Limb (tissue), 2 donors: ENCODE data around the gene AMDHD1.
"Not testable (repeated sequence)": the region's sequence is repeated elsewhere in the genome, so short reads cannot be mapped to it uniquely, and the experiment has no call there.

Experiments
- DNase-seq, 2 donors: peaks; one replicate each; pipeline ENCODE4 v3.0.0-alpha.2; 2016; ENCODE audit errors: extremely low spot score in 2 of 2

AMDHD1 gene

DNA sequence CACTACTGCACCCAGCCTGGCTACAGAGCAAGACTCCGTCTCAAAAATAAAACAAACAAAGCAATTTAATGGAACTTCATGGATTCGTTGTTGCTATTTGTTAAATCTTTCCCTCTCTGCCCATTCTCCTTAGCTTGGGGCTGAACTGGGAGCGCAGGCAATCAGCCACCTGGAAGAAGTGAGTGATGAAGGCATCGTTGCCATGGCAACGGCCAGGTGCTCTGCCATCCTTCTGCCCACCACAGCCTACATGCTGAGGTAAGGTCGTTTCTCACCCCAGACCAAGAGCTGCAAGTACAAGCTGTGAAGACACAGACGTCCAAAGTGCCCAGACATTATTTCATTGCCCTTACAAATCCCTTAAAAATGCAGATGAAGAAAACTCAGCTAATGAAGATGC lies 19.1 kb downstream of the AMDHD1 start:
- DNase-seq: no peak

DNA sequence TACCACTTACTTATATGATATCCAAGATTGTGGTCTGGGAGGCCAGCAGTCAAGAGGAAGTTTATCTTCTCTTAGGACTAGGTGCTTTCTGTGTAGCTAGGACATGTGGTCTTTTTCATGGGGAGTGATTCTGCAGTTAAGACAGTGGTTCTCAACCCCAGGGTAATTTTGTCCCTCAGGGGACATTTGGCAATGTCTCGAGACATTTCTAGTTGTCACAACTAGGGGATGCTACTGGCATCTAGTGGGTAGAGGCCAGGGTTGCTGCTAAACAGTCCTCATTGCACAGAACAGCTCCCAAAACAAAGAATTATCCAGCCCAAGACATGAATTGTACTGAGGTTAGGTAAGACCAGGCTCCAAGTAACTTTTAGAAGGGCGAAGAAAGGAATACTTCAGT lies 20.0 kb downstream of the AMDHD1 start:
- no peak for DNase-seq

DNA sequence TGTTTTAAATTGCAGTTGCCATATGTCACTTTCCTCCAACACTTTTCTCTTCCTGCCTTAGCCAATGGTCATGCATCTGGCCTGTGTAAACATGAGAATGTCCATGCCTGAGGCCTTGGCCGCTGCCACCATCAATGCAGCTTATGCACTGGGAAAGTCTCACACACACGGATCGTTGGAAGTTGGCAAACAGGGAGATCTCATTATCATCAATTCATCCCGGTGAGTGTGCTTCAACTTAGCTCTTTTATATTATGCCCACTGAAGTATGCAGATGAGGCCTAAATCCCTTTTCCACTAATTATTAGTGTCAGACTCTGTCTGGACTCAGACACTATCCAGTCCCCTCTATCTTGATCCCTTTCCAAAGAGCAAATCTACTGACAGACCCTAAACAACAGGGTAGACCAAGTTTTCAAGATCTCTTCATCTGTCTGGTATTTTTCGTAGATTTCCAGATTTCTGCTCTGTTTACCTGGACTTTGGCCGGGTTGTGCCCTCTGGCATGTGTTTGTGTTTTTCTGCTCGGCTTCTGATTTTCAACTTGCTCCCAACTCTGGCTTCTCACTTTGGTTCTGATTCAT lies 23.2 kb downstream of the AMDHD1 start:
- DNase-seq: no peak

DNA sequence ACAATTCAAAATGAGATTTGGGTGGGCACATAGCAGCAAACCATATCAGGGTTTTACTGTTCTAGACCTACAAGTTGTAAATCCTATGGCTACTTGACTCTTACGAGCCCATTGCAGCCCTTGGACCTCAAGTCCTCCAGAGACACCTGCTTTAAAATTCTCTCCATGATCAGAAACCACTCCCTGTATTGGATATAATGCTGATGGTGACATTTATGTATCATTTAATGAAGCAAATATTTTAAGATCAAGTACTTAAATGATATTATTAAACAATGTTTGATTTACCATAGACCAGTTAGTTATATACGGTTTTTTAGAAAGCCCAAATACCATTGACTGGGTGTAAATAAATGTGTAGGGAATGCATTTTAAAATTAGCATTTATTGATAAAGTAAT lies 24.2 kb downstream of the AMDHD1 start:
- DNase-seq: no peak

DNA sequence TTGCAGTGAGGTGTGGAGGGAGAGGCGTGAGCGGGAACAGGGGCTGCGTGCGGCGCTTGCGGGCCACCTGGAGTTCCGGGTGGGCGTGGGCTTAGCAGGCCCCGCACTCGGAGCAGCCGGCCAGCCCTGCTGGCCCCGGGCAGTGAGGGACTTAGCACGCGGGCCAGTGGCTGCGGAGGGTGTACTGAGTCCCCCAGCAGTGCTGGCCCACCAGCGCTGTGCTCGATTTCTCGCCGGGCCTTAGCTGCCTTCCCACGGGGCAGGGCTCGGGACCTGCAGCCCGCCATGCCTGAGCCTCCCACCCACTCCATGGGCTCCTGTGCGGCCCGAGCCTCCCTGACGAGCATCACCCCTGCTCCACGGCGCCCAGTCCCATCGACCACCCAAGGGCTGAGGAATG lies 26.0 kb downstream of the AMDHD1 start:
- DNase-seq: not testable (repeated sequence)

DNA sequence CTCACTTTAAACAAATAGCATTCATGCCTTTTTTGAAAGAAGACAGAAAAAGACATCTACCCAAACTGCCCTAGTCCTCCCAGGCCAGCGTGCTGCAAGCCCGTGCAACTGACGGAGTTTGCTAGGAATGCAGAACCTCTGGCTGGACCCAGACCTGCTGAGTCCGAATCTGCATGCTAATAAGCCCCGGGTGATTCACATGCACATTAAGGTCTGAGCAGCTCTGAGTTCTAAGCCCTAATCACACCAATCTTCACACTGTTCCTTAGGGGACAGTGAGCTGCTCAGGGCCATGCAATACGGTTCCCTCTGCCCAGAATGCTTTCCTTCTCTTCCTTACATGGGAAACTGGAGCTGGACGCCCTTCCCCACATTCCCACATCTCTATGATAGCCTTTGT lies 27.8 kb downstream of the AMDHD1 start:
- no peak for DNase-seq

DNA sequence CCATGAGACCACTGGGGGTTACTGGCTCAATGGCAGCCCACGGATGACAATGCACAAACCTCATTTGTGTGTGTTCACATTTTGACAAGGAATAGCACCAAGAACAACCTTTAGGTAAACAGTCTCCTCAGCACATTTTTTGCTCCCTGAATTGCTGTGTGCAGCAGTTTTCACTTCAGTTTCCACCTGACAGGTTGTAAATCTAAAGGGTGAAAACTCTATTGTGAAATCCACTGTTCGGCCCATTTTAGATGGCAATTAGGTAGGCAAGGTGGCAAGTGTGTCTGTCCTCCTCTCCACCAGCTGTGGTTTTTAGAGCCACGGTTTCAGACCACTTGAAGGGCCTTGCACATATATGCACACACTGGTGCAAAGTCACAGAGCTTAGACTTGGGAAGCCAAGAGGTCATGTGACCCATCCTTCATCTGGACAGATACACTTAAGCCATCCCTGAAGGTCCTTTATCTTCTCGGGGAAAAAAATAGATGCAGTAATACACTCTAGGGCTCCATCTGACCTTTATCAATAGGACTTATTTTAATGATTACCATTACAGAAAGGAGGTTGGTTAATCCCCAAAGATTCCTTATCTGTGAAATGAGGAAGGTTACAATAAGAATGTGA lies 29.8 kb downstream of the AMDHD1 start:
- DNase-seq: no peak

DNA sequence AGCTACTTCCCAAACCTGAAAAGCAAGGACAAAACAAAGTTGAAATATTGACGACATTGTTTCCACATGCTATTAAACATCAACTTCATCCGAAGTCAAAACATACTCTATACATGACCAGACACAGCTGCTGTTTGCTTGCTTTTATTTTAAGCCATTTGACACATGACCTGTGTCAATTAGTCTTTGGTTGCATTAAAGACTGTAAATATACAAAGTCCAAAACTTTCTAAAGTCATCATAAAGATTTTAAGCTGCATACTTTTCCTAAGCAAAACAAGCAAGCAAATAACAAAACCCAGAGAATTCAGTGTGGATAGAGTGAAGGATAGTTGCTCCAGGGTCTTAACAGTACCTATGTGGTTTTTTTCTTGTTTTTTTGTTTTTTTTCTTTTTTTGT lies 31.2 kb downstream of the AMDHD1 start:
- no peak for DNase-seq

DNA sequence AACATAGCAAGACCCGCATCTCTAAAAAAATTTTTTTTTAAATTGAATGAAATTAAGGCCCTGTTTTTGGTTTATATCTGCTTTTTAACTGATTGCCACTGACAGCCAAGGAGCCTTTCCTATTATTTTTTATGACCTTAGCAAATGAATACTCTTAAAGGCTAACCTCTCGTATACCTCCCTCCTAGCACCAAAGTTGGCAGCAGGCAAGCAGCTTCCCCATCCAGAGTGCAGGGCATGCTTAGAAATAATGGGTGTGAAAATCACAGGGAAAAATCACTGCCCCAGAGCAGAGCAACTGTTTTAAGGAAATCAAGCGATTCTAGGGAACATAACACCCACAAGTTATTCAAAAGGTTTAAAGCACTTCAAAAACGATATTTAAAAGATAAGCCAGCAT lies 32.4 kb downstream of the AMDHD1 start:
- DNase-seq: no peak

DNA sequence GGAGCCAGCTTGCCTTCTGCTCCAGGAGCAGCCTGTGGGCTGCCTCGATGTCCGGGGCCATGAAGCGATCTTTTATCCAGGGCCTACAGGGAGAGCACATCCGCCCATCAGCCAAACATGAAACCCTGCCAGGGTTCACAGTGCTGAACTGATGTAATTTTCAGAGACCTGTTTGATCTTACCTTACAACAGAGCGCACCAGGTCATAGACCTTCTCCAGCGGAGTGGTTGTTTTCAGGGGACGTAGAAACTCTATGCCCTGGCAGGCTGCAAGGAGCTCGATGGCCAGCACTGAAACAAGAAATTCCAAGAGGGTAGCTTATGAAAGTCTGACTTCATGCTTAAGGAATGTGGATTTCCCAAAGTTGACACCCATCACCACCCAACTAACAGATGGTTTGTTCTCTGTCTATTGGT lies 33.3 kb downstream of the AMDHD1 start:
- DNase-seq: no peak

DNA sequence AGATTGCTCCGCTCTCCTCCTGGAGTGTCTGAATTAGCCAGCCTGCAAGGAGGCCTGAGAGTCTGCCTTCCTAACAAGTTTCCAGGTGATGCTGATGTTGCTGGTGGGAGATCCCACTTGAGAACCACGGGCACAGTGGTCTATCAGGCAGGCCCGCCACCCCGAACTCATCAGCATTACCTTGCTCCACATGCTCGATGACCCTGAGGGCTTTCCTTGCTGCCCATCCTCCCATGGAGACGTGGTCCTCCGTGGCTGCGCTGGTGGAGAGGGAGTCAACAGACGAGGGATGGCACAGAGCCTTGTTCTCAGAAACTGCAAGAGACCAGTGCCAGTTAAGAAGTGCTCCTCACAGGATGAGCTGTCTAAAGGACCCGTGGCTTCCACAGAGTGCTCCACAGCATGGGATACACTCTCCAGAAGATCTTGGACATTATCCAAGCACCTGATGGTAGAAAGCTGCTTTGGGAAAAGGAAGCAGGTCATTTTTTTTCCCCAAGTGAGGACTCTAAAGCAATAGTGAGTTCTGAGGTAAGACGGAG lies 34.7 kb downstream of the AMDHD1 start:
- no peak for DNase-seq

DNA sequence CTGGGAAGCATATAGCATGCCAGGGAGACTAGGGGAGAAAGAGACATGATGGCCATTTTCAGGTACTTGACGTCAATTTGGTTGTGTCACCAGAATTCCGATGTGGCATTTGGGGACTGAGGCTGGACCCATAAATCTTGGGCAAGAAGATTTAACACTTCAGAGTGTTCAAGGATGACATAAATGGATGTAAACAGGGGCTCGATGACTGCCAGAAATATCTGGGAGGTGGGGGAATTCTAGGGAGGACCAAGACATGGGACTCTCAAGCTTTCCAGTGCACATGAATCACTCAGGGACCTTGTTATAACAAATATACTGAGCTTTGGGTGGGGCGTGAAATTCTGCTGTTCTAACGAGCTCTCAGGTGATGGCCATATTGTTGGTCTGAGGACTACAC lies 35.2 kb downstream of the AMDHD1 start:
- no peak for DNase-seq

DNA sequence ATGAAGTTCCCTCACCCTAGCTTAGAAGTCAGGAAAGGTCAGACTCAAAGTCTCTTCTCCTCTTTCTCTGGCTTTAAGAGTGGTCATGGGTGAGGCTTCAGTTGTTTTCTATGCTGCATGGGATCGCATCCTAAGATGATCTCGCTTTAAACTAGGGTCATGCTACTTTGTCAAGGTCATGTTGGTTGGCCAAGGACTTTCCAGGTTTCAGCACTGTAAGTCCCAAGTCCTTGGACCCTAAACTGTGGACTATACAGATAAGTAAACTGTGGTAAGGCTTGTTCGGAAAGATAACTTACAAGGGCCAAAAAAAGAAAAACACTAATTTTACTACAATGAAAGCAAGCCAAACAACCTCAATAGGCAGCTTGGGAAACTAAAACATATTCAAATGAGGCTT lies 35.6 kb downstream of the AMDHD1 start:
- no peak for DNase-seq

DNA sequence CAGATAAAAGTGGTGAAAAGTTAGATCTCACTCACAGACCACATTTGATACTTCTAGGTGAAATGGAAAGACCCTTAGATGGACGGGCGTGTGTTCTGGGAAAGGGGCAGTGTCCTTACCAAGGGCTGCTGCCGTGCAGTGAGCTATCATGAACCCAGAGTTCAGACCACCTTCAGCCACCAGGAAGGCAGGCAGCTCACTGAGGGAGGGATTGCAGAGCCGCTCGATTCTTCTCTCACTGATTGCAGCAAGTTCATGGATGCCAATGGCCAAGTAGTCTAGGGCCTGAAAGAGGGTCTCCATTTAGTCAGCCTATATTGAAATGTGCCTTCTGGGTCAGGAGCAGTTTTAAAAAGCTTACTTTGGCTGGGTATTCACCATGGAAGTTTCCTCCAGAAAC lies 37.3 kb downstream of the AMDHD1 start:
- DNase-seq: no peak

DNA sequence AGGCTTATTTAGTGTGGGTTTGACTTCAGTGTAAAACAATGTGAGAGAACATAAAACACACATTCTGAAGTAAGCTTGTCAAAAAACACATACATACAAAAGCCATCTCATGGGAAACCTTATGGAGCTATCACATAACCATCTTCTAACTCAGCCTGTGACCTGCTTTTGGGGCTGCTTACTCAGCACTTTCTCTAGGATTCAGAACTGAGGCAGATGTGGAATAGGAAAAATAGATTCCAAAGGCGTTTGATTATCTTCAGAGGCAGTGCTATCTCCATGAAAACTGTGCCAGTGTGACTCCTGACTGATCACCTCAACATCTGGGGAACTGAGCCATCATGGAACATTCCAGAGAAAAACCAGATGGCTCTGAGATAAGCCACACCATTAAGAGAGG lies 39.5 kb downstream of the AMDHD1 start:
- DNase-seq: no peak

DNA sequence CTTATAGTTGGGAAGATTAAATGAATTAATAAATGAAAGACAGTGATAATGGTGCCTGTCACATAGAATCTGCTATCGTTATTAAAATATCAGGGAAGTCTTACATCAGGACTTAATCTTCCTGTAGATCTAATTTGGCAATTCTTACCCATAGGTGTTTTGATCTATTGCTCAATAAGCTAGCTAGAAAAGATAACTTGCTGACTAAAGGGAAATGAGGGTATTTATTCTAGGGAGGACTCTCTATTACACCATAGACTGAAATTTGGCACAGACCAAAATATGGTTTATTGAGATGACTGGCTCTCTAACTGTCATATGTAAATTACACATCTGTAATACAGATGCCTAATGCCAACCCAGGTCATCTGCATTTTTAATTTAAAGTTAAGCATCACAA lies 41.6 kb downstream of the AMDHD1 start:
- DNase-seq: no peak

DNA sequence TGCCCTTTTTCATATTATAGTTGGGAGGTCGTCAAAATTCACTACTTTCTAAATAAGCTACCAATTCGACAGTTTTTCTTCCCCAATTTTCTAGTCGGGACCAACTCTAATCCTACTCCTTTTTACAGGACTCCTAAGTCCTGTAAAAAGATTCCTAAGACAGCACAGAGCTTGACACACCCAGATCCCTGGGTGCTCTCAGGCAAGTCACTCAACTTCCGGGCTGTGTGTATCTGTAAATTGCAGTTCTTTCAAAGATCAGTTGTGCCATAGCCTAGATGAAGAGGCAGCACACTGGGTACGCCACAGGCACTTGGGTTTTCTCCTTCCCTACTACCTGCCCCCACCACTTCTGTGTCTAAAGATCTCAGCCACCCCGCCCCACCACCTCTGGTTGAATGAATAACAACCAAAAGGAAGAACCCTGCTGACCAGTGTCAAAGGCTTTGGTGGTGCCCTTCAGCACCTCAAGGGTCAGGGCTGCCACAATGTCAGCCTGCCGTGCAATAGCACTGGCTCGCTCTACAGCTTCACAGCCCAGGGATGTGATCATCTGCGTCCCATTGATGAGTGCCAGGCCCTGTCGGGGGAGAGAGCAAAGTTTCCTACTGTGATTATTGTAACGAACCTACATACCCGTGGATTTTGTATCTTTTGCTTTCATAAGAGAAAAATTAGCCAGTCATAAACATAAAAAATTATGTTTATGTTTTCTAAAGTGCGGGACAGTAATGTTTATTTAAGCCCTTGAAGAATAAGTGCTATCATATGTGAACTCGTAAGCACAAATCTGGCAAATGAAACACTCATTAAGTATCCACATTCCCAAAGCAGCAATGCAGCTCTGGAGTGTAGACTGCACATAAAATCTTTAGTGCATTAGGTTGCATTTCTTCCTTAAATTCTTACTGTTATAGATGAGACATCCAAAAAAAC lies 43.8 kb downstream of the AMDHD1 start:
- DNase-seq: no peak

DNA sequence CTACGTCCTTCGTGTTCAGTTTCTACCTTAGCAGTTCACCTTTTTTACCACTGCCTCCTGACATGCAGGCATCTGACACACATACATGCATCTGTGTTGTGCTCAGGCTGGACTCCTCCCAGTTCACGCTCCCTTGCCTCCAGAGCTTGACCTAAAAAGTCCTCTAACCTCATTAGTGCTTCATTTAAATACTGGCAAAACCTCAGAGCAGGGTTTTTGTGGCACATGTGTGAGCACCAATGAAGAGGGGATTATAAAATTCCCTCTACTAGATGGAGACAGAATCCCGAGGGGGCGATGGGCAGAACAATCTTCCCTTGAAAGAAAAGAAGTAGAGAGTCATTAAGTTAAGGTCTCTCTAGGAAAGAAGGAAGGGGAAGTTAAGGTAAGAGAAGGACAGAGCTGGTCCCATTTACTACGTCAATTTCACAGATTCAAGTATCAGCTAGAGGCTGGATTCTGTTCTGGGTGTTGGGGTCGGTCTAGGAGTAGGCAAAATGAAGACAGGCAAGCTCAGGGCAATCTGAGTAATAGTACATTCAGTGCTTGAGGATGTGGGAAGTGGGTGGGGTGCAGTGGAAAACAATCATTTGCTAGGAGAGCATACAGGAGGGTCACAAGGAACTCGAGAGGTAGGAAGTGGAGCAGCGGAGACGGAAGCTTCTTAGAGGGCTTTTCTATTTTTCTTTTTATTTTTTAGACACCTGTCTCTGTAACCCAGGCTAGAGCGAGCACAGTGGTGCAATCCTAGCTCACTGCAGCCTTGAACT lies 45.6 kb downstream of the AMDHD1 start:
- no peak for DNase-seq

DNA sequence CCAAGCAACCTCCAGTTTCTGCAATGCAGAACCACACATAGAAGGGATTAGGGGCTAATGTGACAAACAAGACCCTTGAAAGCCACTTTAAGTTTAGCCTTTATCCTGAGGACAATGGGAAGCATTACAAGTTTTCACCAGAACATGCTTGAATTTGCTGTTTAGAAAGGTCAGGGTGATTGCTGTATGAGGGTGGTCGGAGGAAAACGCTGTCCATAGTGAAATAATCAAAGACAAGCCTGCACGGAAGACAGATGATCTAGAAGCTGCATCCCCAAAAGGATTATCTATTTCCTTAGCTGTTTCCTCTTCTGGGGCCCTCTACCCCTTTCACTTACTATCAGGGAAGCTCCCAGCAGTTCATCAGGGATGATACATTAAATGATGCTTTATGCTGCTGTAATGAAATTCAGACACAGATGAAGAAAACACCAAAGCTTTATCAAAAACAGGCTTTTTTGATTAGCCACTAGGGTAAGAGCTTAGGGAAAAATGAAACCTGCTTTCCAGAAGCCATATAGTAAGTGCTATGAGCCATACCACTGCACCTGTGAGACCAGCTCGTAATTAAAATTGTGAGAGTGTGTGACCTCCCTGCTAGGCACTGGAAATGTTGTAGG lies 46.5 kb downstream of the AMDHD1 start:
- DNase-seq: peak in 1 of 2 donors; percentile 4

DNA sequence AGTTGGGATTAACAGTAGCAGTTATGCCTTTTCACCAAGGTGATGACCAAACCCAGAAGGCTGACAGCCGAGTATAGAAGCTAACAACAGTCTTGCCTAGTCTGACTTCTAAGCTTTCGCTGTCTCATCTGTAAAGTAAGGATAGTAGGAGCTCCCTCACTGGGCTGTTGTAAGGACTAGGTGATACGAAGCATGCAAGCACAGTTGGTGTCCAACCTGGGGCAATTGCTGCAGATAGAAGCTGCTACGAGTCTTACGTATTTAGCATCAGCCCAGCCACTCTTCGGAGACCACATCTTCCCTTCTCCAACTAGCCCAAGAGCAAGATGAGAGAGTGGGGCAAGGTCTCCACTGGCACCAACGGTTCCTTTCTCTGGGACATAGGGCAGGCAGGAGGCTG lies 47.0 kb downstream of the AMDHD1 start:
- no peak for DNase-seq

DNA sequence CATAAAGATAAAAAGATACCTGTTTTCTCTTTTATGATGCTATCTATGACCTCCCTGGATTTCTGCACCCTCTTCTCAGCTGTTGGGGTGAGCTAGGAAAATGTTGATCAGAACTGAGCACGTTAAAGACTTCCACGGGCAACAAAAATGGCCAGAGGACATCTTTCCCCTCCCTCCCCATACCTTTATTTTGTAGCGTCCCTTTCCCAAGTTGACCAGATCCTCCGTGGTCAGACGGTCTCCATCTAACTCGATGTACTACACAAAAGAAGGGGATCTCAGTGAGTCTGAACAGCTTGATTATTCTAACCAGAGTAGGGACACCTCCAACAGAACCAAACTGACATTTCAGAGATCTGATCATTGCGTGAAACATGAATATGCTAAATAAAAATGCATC lies 50.8 kb downstream of the AMDHD1 start:
- no peak for DNase-seq
